Stimulated activated naive CD8-positive, alpha-beta T cell treated with anti-CD3 and anti-CD28 coated beads, Interleukin-15, amount 100 ng/mL, for 72 hours (primary cell): ENCODE data around the gene RREB1.

Experiments
- ATAC-seq: fragments of 150-1000 bp; cut with Tn5 transposase; 2 replicates; pipeline ENCODE4 v1.10.0; 2021; ENCODE audit warnings: mild to moderate bottlenecking, moderate library complexity
- DNase-seq, 2 donors: peaks; one replicate each; pipeline ENCODE4 v3.0.0; 2021 to 2022
- H3K27ac Mint-ChIP-seq, 2 donors: one replicate each; pipeline ENCODE4 v1.8.0; 2022; ENCODE audit warnings: mild to moderate bottlenecking in 2 of 2, mixed read lengths in 2 of 2, moderate library complexity in 2 of 2
- H3K27me3 Mint-ChIP-seq: one replicate; pipeline ENCODE4 v1.8.0; 2022; ENCODE audit warnings: mixed read lengths
- H3K4me1 Mint-ChIP-seq: one replicate; pipeline ENCODE4 v1.8.0; 2022; ENCODE audit warnings: mild to moderate bottlenecking, mixed read lengths
- H3K4me3 Mint-ChIP-seq, 2 donors: one replicate each; pipeline ENCODE4 v1.8.0; 2022; ENCODE audit warnings: mild to moderate bottlenecking in 2 of 2, mixed read lengths in 2 of 2, moderate library complexity in 1 of 2
- H3K9me3 Mint-ChIP-seq, 2 donors: one replicate each; pipeline ENCODE4 v1.8.0; 2022; ENCODE audit warnings: mixed read lengths in 2 of 2

RREB1 gene

GRCh38 chr6:7283676-7284075, 175.9 kb downstream of the RREB1 start:
- peaks cover 15% of the 10 kb centered on the region for H3K4me1 Mint-ChIP-seq
- peak overlapping the region in 1 of 2 donors; percentile 24 for H3K27ac Mint-ChIP-seq
- no peak overlapping the region for H3K4me3 Mint-ChIP-seq
- DNase-seq (no peak), ATAC-seq (no peak)
- no peaks in the 10 kb centered on the region for H3K27me3 Mint-ChIP-seq
- no peaks in the 10 kb centered on the region for H3K9me3 Mint-ChIP-seq

- DNase-seq, result no peak
- H3K27me3 Mint-ChIP-seq, result no peaks in the 10 kb centered on the region
Observed at GRCh38 chr6:7285416-7285815, 177.7 kb downstream of the RREB1 start.

GRCh38 chr6:7290079-7290478, 182.3 kb downstream of the RREB1 start:
- Mint-ChIP-seq H3K4me3 (no peak overlapping the region), H3K27me3 (no peaks in the 10 kb centered on the region), H3K9me3 (no peaks in the 10 kb centered on the region), H3K27ac (no peak overlapping the region), H3K4me1 (no peaks in the 10 kb centered on the region)
- ATAC-seq, result no peak
- DNase-seq, result no peak

More at GRCh38 chr6:7285416-7285815, 177.7 kb downstream of the RREB1 start:
- ATAC-seq, result no peak
- Mint-ChIP-seq H3K27ac (no peak overlapping the region), H3K4me1 (peaks cover 15% of the 10 kb centered on the region), H3K4me3 (no peak overlapping the region), H3K9me3 (no peaks in the 10 kb centered on the region)

GRCh38 chr6:7292596-7293255, 185.0 kb downstream of the RREB1 start:
- H3K4me1 Mint-ChIP-seq, result no peaks in the 10 kb centered on the region
- H3K4me3 Mint-ChIP-seq, result no peak overlapping the region
- H3K27ac Mint-ChIP-seq, result no peak overlapping the region
- no peak for ATAC-seq
- H3K27me3 Mint-ChIP-seq, result no peaks in the 10 kb centered on the region
- DNase-seq, result no peak
- H3K9me3 Mint-ChIP-seq, result no peaks in the 10 kb centered on the region

- no peak overlapping the region for H3K27ac Mint-ChIP-seq
- H3K4me1 Mint-ChIP-seq, result peaks cover 2% of the 10 kb centered on the region
- no peak for ATAC-seq
- H3K9me3 Mint-ChIP-seq, result no peaks in the 10 kb centered on the region
- no peak for DNase-seq
- no peaks in the 10 kb centered on the region for H3K27me3 Mint-ChIP-seq
- H3K4me3 Mint-ChIP-seq, result no peak overlapping the region
Observed at GRCh38 chr6:7295916-7296315, 188.2 kb downstream of the RREB1 start.

GRCh38 chr6:7296602-7297001, 188.8 kb downstream of the RREB1 start:
- no peak for DNase-seq
- H3K9me3 Mint-ChIP-seq, result no peaks in the 10 kb centered on the region
- H3K4me1 Mint-ChIP-seq, result peaks cover 7% of the 10 kb centered on the region
- H3K27ac Mint-ChIP-seq, result peak overlapping the region; percentile 46 to 85
- ATAC-seq, result no peak
- no peak overlapping the region for H3K4me3 Mint-ChIP-seq
- no peaks in the 10 kb centered on the region for H3K27me3 Mint-ChIP-seq

GRCh38 chr6:7298113-7298512, 190.4 kb downstream of the RREB1 start:
- Mint-ChIP-seq H3K27ac (no peak overlapping the region), H3K27me3 (no peaks in the 10 kb centered on the region), H3K4me3 (no peak overlapping the region), H3K9me3 (no peaks in the 10 kb centered on the region), H3K4me1 (peaks cover 7% of the 10 kb centered on the region)
- ATAC-seq (no peak), DNase-seq (no peak)

- ATAC-seq (no peak), DNase-seq (no peak)
- Mint-ChIP-seq H3K27ac (no peak overlapping the region), H3K27me3 (no peaks in the 10 kb centered on the region), H3K4me3 (no peak overlapping the region), H3K4me1 (peaks cover 19% of the 10 kb centered on the region), H3K9me3 (no peaks in the 10 kb centered on the region)
Observed at GRCh38 chr6:7300926-7301325, 193.2 kb downstream of the RREB1 start.
